GM19025 (cell line): Measurements from ENCODE around the gene TNN.

Experiments used
- ATAC-seq: cut with Tn5 transposase; IDR thresholded peaks from one replicate; pipeline ENCODE4 v1.9.1; 2021; ENCODE audit warnings: mild to moderate bottlenecking, low read depth, moderate library complexity; ENCODE audit not compliant: unreplicated experiment

TNN gene

DNA sequence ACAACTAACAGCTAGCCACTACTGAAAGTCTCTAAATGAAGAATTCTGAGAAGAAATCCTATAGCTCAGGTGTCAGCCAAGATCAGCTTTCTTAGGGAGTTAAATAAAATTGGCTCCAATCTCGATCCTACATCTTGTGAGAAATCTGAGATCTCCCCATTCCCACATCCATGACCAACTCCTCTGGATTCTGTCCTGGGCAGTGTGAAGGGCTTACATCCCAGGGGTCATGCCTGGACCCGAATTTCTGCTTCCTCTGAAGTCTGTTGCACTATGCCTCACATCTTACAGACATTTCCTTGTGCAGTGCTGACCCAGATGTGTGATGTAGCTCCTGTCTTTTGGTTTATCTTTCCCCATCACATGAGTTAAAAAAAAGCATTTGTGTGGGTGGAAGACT, 4.8 kb upstream of the TNN start:
- ATAC-seq = no peak

GRCh38 chr1:175070818-175071217, 3.2 kb downstream of the TNN start:
- no peak for ATAC-seq

DNA sequence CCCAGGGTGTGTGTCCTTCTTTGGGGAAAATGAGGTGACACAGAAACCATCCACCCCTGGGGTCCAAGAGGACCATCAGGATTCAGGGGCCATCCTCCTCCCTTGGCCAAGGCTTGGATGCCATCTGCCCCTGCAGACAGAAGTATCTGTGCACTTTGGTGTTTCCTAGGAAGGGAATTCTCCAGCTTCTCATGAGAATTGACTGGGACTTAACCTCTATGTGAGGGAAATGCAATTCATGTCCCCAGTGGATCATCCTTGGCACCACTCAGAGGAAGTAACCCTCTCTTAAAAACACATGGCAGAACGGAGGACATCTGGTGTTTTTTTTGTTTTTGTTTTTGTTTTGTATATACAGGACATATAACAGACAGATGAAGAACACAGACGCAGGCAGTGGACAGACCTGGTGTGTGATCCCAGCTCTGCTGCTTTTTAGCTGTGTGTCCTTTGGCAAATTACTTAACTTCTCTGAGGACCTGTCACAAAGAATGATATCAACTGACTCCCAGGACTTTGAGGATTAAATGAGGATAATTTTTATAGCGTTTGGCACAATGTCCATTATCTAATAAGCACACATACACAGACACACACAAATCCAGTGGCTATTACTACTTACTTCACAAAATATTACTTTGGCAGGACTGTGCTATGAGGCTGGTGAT, 3.8 kb downstream of the TNN start:
- no peak for ATAC-seq

GRCh38 chr1:175072099-175072951, 4.7 kb downstream of the TNN start:
- peak; percentile 66 for ATAC-seq

DNA sequence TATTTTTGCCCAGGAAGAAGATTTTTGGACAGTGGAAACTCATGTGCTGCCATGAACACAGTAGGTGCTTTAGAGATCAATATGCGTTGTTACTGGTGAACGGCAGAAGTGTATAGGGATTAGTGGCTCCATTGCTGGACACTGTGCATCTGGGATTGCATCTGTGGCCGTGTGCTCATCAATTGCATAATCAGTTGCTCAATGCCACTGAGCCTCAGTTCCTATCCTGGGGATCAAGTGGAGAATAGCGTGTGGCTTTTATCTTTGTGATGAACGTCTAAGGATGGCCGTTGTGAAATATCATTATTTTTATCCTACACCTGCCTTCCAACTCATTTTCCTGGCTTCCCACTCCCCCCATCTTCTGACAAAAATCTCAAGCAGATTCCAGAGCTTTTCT, 5.4 kb downstream of the TNN start:
- ATAC-seq = no peak

DNA sequence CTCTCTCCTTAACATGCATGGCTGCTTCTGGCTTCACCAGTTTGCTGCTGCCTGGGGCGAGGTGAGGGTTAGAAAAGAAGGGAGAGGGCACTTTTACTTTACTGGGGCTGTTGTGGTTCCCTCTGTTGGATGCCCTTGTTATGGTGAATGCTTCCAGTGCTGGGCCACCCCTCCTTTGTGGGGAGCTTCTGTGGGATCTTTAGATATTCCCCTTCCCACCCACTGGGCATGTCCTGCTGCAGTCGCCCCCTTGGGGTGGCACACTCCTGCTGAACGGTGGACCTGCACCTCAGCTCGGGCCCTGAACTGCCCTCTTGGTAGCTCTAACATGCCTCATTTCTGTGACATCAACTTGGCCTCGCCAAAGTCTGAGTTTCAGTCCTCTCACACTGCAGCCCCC, 6.0 kb downstream of the TNN start:
- no peak for ATAC-seq

DNA sequence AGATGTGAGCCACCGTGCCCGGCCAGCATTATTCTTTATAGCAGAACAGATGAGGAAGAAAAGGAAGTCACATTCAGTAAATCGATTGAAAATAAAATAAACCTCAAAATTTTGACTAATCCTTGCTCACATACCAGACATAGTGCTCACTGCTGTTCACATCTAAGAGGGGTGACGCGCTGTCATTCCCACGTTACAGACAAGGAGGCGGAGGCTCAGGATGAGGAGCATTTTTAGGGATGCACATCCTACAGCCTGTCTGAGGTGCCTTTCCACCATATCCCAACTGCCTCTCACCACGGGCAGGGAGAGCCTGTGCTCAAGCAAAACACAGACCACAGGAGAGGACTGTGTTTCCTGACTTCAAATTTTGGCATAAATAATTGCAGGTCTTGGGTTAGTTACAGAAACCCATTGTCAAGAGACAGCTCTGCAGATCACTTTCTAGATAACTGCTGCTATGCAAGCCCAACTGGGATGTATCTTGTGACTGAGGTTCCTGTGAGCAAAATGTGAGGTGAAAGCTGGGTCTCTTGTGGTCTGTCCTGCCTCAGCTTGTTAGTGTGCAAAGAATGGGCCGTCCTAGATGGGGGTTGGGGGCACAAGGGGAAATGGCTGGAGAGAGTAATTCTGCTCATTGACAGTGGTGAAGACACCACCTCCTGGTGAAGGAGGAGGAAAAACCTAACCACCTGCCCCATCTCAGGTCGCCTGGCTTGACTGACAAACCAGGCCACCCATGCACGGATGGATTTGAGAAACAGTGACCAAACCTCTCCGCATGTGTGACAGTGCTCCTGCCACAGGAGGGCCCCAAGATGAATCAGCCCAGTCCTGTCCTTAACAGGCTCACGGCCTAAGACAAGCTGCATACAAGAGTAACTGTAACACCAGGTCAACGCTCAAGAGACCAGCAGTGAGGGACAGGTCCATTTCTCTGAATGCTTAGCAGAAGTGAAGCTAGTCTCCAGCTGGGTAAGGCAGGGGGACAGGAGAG, 8.2 kb downstream of the TNN start:
- ATAC-seq = no peak

DNA sequence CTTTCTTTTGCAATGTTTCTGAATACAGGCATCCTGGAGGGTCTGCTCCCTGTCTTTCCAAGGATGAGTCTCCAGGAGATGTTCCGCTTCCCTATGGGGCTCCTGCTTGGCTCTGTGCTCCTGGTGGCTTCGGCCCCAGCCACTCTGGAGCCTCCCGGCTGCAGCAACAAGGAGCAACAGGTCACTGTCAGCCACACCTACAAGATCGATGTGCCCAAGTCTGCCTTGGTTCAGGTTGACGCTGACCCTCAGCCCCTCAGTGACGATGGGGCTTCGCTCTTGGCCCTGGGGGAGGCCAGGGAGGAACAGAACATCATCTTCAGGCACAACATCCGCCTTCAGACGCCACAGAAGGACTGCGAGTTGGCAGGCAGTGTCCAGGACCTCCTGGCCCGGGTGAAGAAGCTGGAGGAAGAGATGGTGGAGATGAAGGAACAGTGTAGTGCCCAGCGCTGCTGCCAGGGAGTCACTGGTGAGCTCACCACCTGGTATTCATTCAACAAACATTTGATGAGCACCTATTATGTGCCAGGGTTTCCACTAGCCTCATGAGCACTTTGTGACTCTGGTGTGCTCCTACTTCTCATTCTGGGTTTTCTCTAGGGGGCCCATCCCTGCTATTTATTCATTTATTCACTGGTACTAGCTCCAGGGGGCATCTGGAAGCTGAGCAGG, 9.9 kb downstream of the TNN start:
- ATAC-seq = no peak

- no peak for ATAC-seq
These were observed 11.0 kb downstream of the TNN start for GRCh38 chr1:175078629-175079028.

GRCh38 chr1:175079338-175079737, 11.7 kb downstream of the TNN start:
- ATAC-seq = no peak

DNA sequence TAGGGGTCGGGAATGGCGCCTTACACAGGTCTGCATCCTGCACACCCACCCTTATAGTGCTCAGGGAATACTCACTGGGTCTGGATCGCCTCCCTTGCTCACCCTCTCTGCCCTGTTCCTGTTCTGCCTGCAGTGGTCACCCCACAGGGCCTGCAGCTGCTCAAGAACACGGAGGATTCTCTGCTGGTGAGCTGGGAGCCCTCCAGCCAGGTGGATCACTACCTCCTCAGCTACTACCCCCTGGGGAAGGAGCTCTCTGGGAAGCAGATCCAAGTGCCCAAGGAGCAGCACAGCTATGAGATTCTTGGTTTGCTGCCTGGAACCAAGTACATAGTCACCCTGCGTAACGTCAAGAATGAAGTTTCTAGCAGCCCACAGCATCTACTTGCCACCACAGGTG, 12.4 kb downstream of the TNN start:
- no peak for ATAC-seq

DNA sequence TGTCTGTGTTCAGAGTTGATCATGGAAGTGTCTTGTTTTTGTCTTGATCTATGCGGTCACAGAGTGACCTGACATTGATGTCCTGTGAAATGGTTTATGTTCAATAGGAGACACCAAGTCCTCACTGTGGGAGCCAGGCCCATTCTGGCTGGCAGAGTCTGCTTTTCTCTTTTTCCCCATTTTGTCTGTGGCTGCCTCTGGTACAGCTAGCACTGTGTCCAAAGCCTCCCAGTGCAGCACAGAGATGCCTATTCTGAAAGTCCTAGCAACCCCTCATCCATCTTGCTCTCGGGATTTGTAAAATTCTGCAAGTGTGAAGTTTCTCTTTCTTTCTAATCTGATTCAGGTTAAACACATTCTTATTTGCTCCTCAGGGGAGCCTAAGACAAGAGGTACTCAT, 14.3 kb downstream of the TNN start:
- no peak for ATAC-seq

DNA sequence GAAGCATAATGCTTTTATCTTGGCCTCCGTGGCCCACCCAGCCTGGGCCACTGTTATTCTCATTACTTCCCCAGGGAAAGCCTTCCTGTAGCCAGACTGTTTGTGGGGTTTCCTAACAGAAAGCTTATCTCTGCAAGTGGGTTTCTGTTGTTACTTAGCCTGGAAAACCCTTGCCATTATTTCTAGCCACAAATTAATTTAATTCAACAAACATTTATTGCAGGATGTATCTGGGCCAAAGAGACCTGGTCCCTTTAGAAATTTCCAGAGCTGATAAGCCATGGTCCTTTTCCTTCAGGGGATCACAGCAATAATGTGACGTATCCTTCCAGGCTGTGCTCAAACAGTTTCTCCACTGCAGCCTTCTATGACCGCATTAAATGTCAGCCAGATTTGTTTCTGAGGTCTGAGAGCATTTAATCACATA, 20.9 kb downstream of the TNN start:
- ATAC-seq = no peak

GRCh38 chr1:175089136-175089718, 21.6 kb downstream of the TNN start:
- ATAC-seq = no peak

- ATAC-seq = no peak
These were observed 23.1 kb downstream of the TNN start for GRCh38 chr1:175090780-175091179.

GRCh38 chr1:175094626-175095025, 27.0 kb downstream of the TNN start:
- ATAC-seq = no peak

DNA sequence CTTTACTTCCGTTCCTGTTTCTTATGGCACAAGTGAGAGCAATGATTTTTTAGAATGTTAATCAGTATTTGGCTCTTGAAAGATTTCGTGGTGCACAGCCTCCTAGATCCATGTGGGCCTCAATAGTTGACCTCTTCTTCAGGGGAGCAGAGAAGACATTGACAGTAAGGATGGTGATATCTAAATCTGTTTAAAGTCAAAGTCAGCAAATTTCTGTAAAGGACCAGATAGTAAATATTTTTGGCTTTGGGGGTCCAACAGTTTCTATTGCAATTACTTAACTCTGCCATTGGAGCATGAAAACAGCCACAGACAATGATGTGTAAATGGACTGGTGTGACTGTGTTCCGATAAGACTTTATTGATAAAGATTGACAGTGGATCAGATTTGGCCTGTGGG, 27.4 kb downstream of the TNN start:
- ATAC-seq = no peak

DNA sequence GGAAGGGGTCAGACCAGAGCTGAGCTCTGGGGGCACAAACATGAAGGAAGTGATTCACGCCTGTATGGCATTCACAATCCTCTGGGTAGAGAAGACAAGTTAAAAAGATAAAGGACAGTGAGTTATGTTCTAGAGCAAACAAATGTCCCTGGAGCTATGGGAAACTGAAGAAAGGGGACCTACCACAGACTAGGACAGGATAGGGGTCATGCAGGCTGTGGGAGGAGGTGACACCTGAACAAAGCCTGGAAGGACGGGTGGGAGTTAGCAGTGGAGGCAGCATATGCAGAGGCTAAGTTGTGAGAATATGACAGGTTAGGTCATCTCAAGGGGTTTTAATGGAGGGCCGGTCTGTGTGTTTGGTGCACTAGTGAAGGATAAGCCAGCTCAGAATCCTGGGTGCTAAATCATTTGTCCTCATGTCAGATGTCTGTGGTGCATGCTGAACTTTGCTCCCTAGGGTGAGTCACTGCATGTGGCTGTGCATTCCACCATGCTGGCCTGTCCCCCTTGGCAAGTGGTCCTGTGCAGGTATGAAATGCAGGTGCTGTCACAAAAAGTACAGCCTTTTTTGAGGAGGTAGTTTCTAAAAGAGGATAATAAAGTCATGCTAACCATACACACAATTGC, 28.5 kb downstream of the TNN start:
- ATAC-seq = no peak

DNA sequence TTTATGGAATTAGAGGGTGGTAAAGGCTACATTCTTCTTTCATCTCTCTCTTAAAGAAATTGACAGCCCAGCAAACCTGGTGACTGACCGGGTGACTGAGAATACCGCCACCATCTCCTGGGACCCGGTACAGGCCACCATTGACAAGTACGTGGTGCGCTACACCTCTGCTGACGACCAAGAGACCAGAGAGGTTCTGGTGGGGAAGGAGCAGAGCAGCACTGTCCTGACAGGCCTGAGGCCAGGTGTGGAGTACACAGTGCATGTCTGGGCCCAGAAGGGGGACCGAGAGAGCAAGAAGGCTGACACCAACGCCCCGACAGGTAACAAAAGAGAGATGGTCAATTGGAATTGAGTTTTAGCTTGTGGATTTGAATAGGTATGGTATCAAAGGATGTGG, 29.7 kb downstream of the TNN start:
- no peak for ATAC-seq

GRCh38 chr1:175099916-175100315, 32.3 kb downstream of the TNN start:
- no peak for ATAC-seq
